Measurements from ENCODE around the gene TMEM45B.
"Not testable (repeated sequence)": the region's sequence is repeated elsewhere in the genome, so short reads cannot be mapped to it uniquely, and the experiment has no call there.

Gene TMEM45B

GRCh38 chr11:129825380-129825779, 9.7 kb downstream of the TMEM45B start:
- H3K36me3 Mint-ChIP-seq, result peaks cover 14% of the 10 kb centered on the region
- no peak overlapping the region for H3K27ac Mint-ChIP-seq
- H3K4me1 Mint-ChIP-seq, result peaks cover 22% of the 10 kb centered on the region
- H3K4me3 Mint-ChIP-seq, result no peak overlapping the region
- no peaks in the 10 kb centered on the region for H3K27me3 Mint-ChIP-seq
- peaks cover 3% of the 10 kb centered on the region for H3K9me3 Mint-ChIP-seq

GRCh38 chr11:129828301-129828836, 12.7 kb downstream of the TMEM45B start:
- H3K27me3 Mint-ChIP-seq, result no peaks in the 10 kb centered on the region
- H3K27ac Mint-ChIP-seq, result no peak overlapping the region
- H3K9me3 Mint-ChIP-seq, result peaks cover 3% of the 10 kb centered on the region
- H3K4me1 Mint-ChIP-seq, result peaks cover 16% of the 10 kb centered on the region
- peaks cover 4% of the 10 kb centered on the region for H3K36me3 Mint-ChIP-seq
- H3K4me3 Mint-ChIP-seq, result no peak overlapping the region

GRCh38 chr11:129829497-129829896, 13.8 kb downstream of the TMEM45B start:
- not testable (repeated sequence) for H3K27me3 Mint-ChIP-seq, H3K36me3 Mint-ChIP-seq, H3K27ac Mint-ChIP-seq, H3K4me3 Mint-ChIP-seq, H3K9me3 Mint-ChIP-seq
- peaks cover 16% of the 10 kb centered on the region for H3K4me1 Mint-ChIP-seq

- H3K27me3 Mint-ChIP-seq, H3K9me3 Mint-ChIP-seq, H3K36me3 Mint-ChIP-seq, H3K4me3 Mint-ChIP-seq, H3K27ac Mint-ChIP-seq: not testable (repeated sequence)
- H3K4me1 Mint-ChIP-seq, result peaks cover 18% of the 10 kb centered on the region
These were observed 15.6 kb downstream of the TMEM45B start for GRCh38 chr11:129831227-129831626.

- H3K4me3 Mint-ChIP-seq, H3K9me3 Mint-ChIP-seq, H3K36me3 Mint-ChIP-seq, H3K27ac Mint-ChIP-seq, H3K27me3 Mint-ChIP-seq: not testable (repeated sequence)
- H3K4me1 Mint-ChIP-seq, result peaks cover 20% of the 10 kb centered on the region
These were observed 17.6 kb downstream of the TMEM45B start for GRCh38 chr11:129833260-129833659.

GRCh38 chr11:129836423-129836891, 20.8 kb downstream of the TMEM45B start:
- not testable (repeated sequence) for H3K27ac Mint-ChIP-seq, H3K27me3 Mint-ChIP-seq, H3K9me3 Mint-ChIP-seq

GRCh38 chr11:129836979-129837378, 21.3 kb downstream of the TMEM45B start:
- Mint-ChIP-seq H3K4me1 (peaks cover 32% of the 10 kb centered on the region), H3K9me3 (no peaks in the 10 kb centered on the region), H3K27me3 (no peaks in the 10 kb centered on the region), H3K27ac (no peak overlapping the region), H3K36me3 (peaks cover 5% of the 10 kb centered on the region), H3K4me3 (no peak overlapping the region)

More at GRCh38 chr11:129836423-129836891, 20.8 kb downstream of the TMEM45B start:
- H3K4me3 Mint-ChIP-seq, H3K36me3 Mint-ChIP-seq: not testable (repeated sequence)
- peaks cover 29% of the 10 kb centered on the region for H3K4me1 Mint-ChIP-seq

- H3K4me3 Mint-ChIP-seq, result no peak overlapping the region
- peaks cover 55% of the 10 kb centered on the region for H3K4me1 Mint-ChIP-seq
- H3K36me3 Mint-ChIP-seq, result peaks cover 12% of the 10 kb centered on the region
- peak overlapping the region; percentile 26 for H3K27ac Mint-ChIP-seq
- H3K27me3 Mint-ChIP-seq, result no peaks in the 10 kb centered on the region
- H3K9me3 Mint-ChIP-seq, result peaks cover 5% of the 10 kb centered on the region
These were observed 24.6 kb downstream of the TMEM45B start for GRCh38 chr11:129840236-129840635.

GRCh38 chr11:129842138-129842537, 26.5 kb downstream of the TMEM45B start:
- H3K9me3 Mint-ChIP-seq, result peaks cover 5% of the 10 kb centered on the region
- H3K36me3 Mint-ChIP-seq, result peaks cover 12% of the 10 kb centered on the region
- no peaks in the 10 kb centered on the region for H3K27me3 Mint-ChIP-seq
- peak overlapping the region; percentile 89 for H3K27ac Mint-ChIP-seq
- peak overlapping the region; percentile 47 for H3K4me3 Mint-ChIP-seq
- peaks cover 64% of the 10 kb centered on the region for H3K4me1 Mint-ChIP-seq

- H3K27ac Mint-ChIP-seq, result peak overlapping the region; percentile 56
- H3K4me3 Mint-ChIP-seq, result peak overlapping the region; percentile 11
- peaks cover 5% of the 10 kb centered on the region for H3K9me3 Mint-ChIP-seq
- H3K27me3 Mint-ChIP-seq, result no peaks in the 10 kb centered on the region
- H3K4me1 Mint-ChIP-seq, result peaks cover 60% of the 10 kb centered on the region
- peaks cover 14% of the 10 kb centered on the region for H3K36me3 Mint-ChIP-seq
These were observed 31.1 kb downstream of the TMEM45B start for GRCh38 chr11:129846508-129847335.

- not testable (repeated sequence) for H3K4me3 Mint-ChIP-seq, H3K9me3 Mint-ChIP-seq, H3K27me3 Mint-ChIP-seq, H3K27ac Mint-ChIP-seq
- Mint-ChIP-seq H3K36me3 (peaks cover 10% of the 10 kb centered on the region), H3K4me1 (peaks cover 60% of the 10 kb centered on the region)
These were observed 31.7 kb downstream of the TMEM45B start for GRCh38 chr11:129847361-129847760.

GRCh38 chr11:129849447-129850130, 33.9 kb downstream of the TMEM45B start:
- Mint-ChIP-seq H3K4me3 (no peak overlapping the region), H3K27ac (no peak overlapping the region), H3K4me1 (peaks cover 63% of the 10 kb centered on the region), H3K9me3 (no peaks in the 10 kb centered on the region), H3K36me3 (peaks cover 10% of the 10 kb centered on the region), H3K27me3 (no peaks in the 10 kb centered on the region)

GRCh38 chr11:129852125-129852740, 36.6 kb downstream of the TMEM45B start:
- Mint-ChIP-seq H3K4me3 (no peak overlapping the region), H3K4me1 (peaks cover 56% of the 10 kb centered on the region)

GRCh38 chr11:129853518-129854231, 38.0 kb downstream of the TMEM45B start:
- no peaks in the 10 kb centered on the region for H3K9me3 Mint-ChIP-seq
- H3K4me3 Mint-ChIP-seq, result peak overlapping the region; percentile 59
- peaks cover 10% of the 10 kb centered on the region for H3K36me3 Mint-ChIP-seq
- no peaks in the 10 kb centered on the region for H3K27me3 Mint-ChIP-seq
- peak overlapping the region; percentile 89 for H3K27ac Mint-ChIP-seq
- peaks cover 69% of the 10 kb centered on the region for H3K4me1 Mint-ChIP-seq

More at GRCh38 chr11:129852125-129852740, 36.6 kb downstream of the TMEM45B start:
- Mint-ChIP-seq H3K9me3 (no peaks in the 10 kb centered on the region), H3K36me3 (peaks cover 10% of the 10 kb centered on the region), H3K27ac (peak overlapping the region; percentile 89), H3K27me3 (no peaks in the 10 kb centered on the region)

- Mint-ChIP-seq H3K27me3 (no peaks in the 10 kb centered on the region), H3K9me3 (no peaks in the 10 kb centered on the region), H3K4me3 (peak overlapping the region; percentile 59), H3K27ac (peak overlapping the region; percentile 89), H3K36me3 (peaks cover 10% of the 10 kb centered on the region), H3K4me1 (peaks cover 75% of the 10 kb centered on the region)
These were observed 38.7 kb downstream of the TMEM45B start for GRCh38 chr11:129854232-129854805.

Measured in activated naive CD4-positive, alpha-beta T cell treated with anti-CD3 and anti-CD28 coated beads, Interleukin-2, amount 50 U/mL, for 24 hours (primary cell).